Motor neuron (in vitro differentiated cells): ENCODE results near the gene ACTN1. TPM values are rescaled to one million over a fixed set of nuclear protein-coding genes. Genes with fewer than 3 reads are reported as not detected.

Experiments
- ATAC-seq, 8 experiments: fragments of 200-7000 bp; cut with Tn5 transposase; replicated peaks in 6 of 8; 2 replicates each; pipeline ENCODE4 v1.8.0; 2021; ENCODE audit warnings: mild to moderate bottlenecking in 8 of 8, moderate library complexity in 8 of 8
- H3K27ac ChIP-seq, 2 donors: fragments of 250-450 bp; sonication (Bioruptor Pico); 2 replicates each; pipeline ENCODE4 v1.9.0; 2021; ENCODE audit warnings: antibody characterized with exemption in 2 of 2, mild to moderate bottlenecking in 2 of 2, moderate library complexity in 1 of 2
- H3K4me1 ChIP-seq, 2 donors: fragments of 250-450 bp; sonication (Bioruptor Pico); replicated peaks in 1 of 2; 2 replicates each; pipeline ENCODE4 v1.6.1; 2021; ENCODE audit warnings: antibody characterized with exemption in 2 of 2, mild to moderate bottlenecking in 2 of 2, moderate library complexity in 1 of 2
- H3K4me3 ChIP-seq, 5 donors: fragments of 250-450 bp; sonication (Bioruptor Pico); 2 replicates each; pipeline ENCODE4 v1.9.0; 2021; ENCODE audit warnings: antibody characterized with exemption in 5 of 5, mild to moderate bottlenecking in 5 of 5, moderate library complexity in 4 of 5
- WGBS, 10 experiments: fragments of 450-650 bp; shearing (Covaris generic); methylation state at CpG; one replicate each; pipeline ENCODE4 v1.0.0; 2022; 5-methylcytosine and 5-hydroxymethylcytosine counted together
- in situ Hi-C, 9 experiments: fragments of 400-800 bp; cut with MboI; loops; one replicate each; pipeline ENCODE4 v1.15.0; 2021; ENCODE audit warnings: low sequenced_read_pairs in 9 of 9, low pct_unique_long_range_greater_than_20kb in 2 of 9; ENCODE audit not compliant: unreplicated experiment in 9 of 9
- total RNA-seq, 8 experiments: library from RNA; unstranded; fragments of 300-600 nt; gene quantifications; 2 replicates each; pipeline versions ENCODE4 v1.2.3 to v1.2.4, GENCODE V29; 2022

Gene ACTN1
- total RNA-seq, 8 experiments from 2014 or later, result 9.3 to 159 (median 56.5) TPM

GRCh38 chr14:68890173-68890931, 88.8 kb downstream of the ACTN1 start:
- Histone ChIP-seq H3K4me1 (no peaks in the 10 kb centered on the region), H3K4me3 (no peak overlapping the region), H3K27ac (no peak overlapping the region)
- WGBS, 10 experiments, result 80 to 97% methylated on average over 1 to 5 of the region's 9 CpGs; no CpG with 5 or more reads in 8 of the 10 experiments
- no peak for ATAC-seq
- in situ Hi-C loops, result no loop called here

GRCh38 chr14:68888883-68889282, 90.2 kb downstream of the ACTN1 start:
- Histone ChIP-seq H3K27ac (no peak overlapping the region), H3K4me1 (no peaks in the 10 kb centered on the region), H3K4me3 (no peak overlapping the region)
- in situ Hi-C loops, result no loop called here
- 90 to 100% (median 98%) methylated on average over 1 to 7 of the region's 8 CpGs; no CpG with 5 or more reads in 3 of the 10 experiments for WGBS, 10 experiments
- ATAC-seq, result no peak

DNA sequence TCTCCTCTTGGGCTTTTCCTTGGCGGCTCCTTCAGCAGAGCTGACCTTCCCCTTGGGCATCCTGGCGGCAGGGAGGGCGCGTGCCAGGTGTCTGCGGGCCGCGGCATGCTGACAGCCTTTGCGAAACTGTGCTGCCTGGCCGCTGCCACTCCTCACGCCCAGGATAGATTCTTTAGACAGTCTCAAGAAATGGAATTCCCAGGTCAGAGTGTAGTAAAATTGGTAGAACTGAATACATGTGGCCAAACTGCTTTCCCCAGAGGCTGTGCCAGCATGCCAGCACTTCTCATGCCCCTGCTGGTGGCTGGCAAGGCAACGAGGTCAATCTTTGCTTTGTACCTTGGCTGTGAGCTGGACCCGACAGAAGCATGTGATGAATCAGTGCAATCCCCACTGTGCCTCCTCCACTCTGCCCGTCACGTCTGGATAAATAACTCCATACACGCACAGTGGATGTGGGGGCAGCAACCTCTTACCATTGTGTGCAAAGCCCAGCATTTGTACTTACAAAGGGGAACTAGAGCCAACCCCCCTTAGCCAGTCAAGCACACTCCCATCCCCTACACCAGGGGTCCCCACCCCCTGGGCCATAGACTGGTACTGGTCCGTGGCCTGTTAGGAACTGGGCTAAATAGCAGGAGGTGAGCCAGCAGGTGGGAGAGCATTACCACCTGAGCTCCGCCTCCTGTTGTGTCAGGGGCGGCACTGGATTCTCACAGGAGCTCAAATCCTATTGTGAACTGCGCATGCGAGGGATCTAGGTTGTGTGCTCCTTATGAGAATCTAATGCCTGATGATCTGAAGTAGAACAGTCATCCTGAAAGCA, 90.9 kb downstream of the ACTN1 start:
- H3K4me1 ChIP-seq, result no peaks in the 10 kb centered on the region
- in situ Hi-C loops, result no loop called here
- 73 to 100% (median 100%) methylated on average over 3 to 12 of the region's 20 CpGs; no CpG with 5 or more reads in 1 of the 10 experiments for WGBS, 10 experiments
- H3K4me3 ChIP-seq, result no peak overlapping the region
- ATAC-seq, result no peak
- no peak overlapping the region for H3K27ac ChIP-seq

DNA sequence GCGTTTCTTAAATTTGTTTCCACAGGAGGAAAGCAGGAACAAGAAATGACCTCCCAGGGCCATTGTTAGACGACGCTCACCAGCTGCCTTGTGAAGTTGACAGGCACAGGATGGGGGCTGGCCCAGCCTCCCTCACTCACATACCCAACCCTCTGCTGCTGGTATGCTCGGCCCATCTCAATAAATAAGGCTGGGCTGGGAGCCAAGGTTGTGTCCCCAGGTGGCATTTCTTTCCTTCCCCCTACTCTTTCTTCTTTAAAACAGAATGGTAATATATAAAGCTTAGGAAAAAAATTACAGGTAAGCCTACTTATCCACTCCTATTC, 93.0 kb downstream of the ACTN1 start:
- no peak overlapping the region for H3K27ac ChIP-seq
- in situ Hi-C loops, result no loop called here
- 60 to 100% (median 64%) methylated on average over 1 to 3 of the region's 4 CpGs; no CpG with 5 or more reads in 5 of the 10 experiments for WGBS, 10 experiments
- no peak overlapping the region for H3K4me3 ChIP-seq
- ATAC-seq, result no peak
- H3K4me1 ChIP-seq, result no peaks in the 10 kb centered on the region

DNA sequence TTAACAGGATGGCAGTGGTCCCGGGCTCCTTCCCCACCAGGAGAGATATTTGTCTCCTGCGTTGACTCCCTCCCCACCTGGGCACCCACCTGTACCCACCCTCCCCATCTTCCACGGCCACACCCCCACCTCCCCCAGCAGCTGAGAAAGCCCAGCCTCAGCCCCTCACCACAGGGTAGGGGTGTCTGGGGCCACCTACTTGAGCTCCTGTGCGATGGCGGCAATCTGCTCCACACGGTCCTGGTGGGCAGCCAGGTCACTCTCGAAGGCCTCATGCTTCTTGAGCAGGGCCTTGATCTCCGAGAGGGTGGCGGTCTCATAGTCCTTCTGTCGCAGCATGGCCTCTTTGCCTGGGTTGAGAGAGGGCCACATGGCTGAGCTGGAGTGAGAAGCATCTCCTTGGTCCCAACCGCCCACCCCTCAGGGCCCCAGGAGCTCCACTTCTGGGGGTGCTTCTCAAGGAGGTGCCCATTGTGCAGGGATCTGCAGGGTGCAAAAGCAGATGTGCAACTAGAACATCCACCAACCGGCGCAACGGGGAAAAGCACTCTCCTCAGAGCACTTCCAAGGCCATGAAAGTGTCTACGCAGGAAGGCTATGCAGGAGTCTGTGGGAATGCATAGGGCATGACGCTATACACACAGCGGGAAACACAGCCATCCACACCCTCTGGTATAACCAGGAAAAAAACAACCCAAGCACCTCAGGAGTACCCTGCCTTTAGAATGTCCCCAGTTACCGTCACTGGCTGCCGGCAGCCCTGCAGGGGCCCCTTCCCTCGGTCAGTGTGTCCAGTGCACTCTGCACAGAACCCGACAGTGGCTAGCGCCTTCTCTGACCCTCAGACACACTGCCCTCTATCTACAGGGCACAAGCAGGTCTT, 93.6 kb downstream of the ACTN1 start:
- 90 to 100% (median 100%) methylated on average over 1 to 14 of the region's 22 CpGs; no CpG with 5 or more reads in 3 of the 10 experiments for WGBS, 10 experiments
- H3K4me3 ChIP-seq, result no peak overlapping the region
- H3K4me1 ChIP-seq, result no peaks in the 10 kb centered on the region
- ATAC-seq, result no peak
- in situ Hi-C loops, result no loop called here
- no peak overlapping the region for H3K27ac ChIP-seq

GRCh38 chr14:68884031-68885030, 94.8 kb downstream of the ACTN1 start:
- H3K4me1 ChIP-seq, result no peaks in the 10 kb centered on the region
- no peak overlapping the region for H3K27ac ChIP-seq
- ATAC-seq, result peak in 2 of 8 experiments; percentile 38 to 45
- in situ Hi-C loops, result no loop called here
- no peak overlapping the region for H3K4me3 ChIP-seq
- WGBS, 10 experiments, result 80 to 100% (median 97%) methylated on average over 1 to 4 of the region's 10 CpGs; no CpG with 5 or more reads in 2 of the 10 experiments

- no peak for ATAC-seq
- 80 to 100% (median 100%) methylated on average over 1 to 4 of the region's 10 CpGs; no CpG with 5 or more reads in 4 of the 10 experiments for WGBS, 10 experiments
- in situ Hi-C loops, result no loop called here
- no peak overlapping the region for H3K4me3 ChIP-seq
- no peaks in the 10 kb centered on the region for H3K4me1 ChIP-seq
- H3K27ac ChIP-seq, result no peak overlapping the region
Measured at GRCh38 chr14:68882235-68882634, 96.9 kb downstream of the ACTN1 start.

DNA sequence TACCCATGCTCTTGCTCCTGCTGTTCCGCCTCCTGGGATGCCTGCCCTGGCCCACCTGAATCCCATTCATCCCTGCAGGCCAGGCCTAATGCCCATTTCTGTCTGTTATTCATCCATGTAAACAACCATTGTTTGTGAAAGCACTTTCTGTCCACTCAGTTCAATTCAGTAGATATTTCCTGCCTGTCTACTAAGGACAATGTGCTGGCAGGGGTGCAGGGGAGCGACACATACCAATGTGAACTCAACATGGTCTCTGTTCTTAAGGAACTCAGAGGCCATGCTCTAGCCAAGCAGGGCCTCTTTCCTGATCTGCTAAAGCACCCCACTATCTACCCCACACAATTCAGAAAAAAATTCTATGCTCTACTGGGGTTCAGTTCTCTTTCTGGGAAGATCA, 97.7 kb downstream of the ACTN1 start:
- no peaks in the 10 kb centered on the region for H3K4me1 ChIP-seq
- H3K4me3 ChIP-seq, result no peak overlapping the region
- in situ Hi-C loops, result no loop called here
- no peak overlapping the region for H3K27ac ChIP-seq
- WGBS, 10 experiments, result 100% methylated on average over 1 of the region's 2 CpGs; no CpG with 5 or more reads in 6 of the 10 experiments
- peak in 1 of 8 experiments; percentile 25 for ATAC-seq

GRCh38 chr14:68880581-68881105, 98.5 kb downstream of the ACTN1 start:
- H3K4me3 ChIP-seq, result no peak overlapping the region
- no peaks in the 10 kb centered on the region for H3K4me1 ChIP-seq
- ATAC-seq, result no peak
- no peak overlapping the region for H3K27ac ChIP-seq
- in situ Hi-C loops, result no loop called here
- 100% methylated on average over 1 to 2 of the region's 9 CpGs; no CpG with 5 or more reads in 7 of the 10 experiments for WGBS, 10 experiments

GRCh38 chr14:68879841-68880575, 99.1 kb downstream of the ACTN1 start:
- H3K27ac ChIP-seq, result no peak overlapping the region
- H3K4me1 ChIP-seq, result no peaks in the 10 kb centered on the region
- no peak overlapping the region for H3K4me3 ChIP-seq
- in situ Hi-C loops, result no loop called here
- no peak for ATAC-seq
- WGBS, 10 experiments, result 86 to 100% (median 100%) methylated on average over 1 to 8 of the region's 13 CpGs; no CpG with 5 or more reads in 5 of the 10 experiments

GRCh38 chr14:68879321-68879781, 99.8 kb downstream of the ACTN1 start:
- no peak for ATAC-seq
- in situ Hi-C loops, result no loop called here
- no peak overlapping the region for H3K4me3 ChIP-seq
- 92% methylated on average over 2 of the region's 7 CpGs; no CpG with 5 or more reads in 9 of the 10 experiments for WGBS, 10 experiments
- no peak overlapping the region for H3K27ac ChIP-seq
- no peaks in the 10 kb centered on the region for H3K4me1 ChIP-seq
